B cell (primary cell): Measurements from ENCODE around the gene WASL.

Experiments
- EZH2 ChIP-seq: IDR thresholded peaks from 2 replicates; pipeline ENCODE4 v1.6.1; 2012; ENCODE audit warnings: borderline replicate concordance, low read depth, mild to moderate bottlenecking, moderate library complexity, low read length; ENCODE audit not compliant: insufficient read depth, poor library complexity, severe bottlenecking
- TF ChIP-seq, protein P1 (sequence below): fragments of 200-600 bp; IDR thresholded peaks from one replicate; pipeline ENCODE4 v1.8.0; 2022; ENCODE audit warnings: antibody characterized with exemption, mild to moderate bottlenecking

DNA sequence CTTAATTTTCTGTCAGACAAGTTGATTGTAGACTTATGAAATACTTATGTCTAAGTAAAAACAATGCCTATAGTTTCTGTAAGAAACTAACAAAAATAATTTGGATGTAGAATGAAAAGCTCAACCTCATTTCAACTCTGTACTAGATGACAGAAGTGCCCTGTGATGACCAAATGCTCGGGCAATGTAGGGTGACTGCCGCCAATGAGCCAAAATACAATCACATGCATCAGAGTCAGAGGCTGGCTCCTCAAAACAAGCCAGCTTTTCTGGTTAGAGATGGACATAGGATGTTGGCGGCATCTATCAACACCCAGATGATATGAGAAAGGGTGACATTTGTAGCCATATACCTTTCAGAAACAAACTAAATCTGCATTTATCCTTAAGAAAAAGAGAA is 69.2 kb downstream of the WASL start:
- TF ChIP-seq, protein P1, sequence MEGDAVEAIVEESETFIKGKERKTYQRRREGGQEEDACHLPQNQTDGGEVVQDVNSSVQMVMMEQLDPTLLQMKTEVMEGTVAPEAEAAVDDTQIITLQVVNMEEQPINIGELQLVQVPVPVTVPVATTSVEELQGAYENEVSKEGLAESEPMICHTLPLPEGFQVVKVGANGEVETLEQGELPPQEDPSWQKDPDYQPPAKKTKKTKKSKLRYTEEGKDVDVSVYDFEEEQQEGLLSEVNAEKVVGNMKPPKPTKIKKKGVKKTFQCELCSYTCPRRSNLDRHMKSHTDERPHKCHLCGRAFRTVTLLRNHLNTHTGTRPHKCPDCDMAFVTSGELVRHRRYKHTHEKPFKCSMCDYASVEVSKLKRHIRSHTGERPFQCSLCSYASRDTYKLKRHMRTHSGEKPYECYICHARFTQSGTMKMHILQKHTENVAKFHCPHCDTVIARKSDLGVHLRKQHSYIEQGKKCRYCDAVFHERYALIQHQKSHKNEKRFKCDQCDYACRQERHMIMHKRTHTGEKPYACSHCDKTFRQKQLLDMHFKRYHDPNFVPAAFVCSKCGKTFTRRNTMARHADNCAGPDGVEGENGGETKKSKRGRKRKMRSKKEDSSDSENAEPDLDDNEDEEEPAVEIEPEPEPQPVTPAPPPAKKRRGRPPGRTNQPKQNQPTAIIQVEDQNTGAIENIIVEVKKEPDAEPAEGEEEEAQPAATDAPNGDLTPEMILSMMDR, result no peak
- no peak for TF ChIP-seq EZH2
